ENCODE results near the gene SCG3.

The SCG3 gene

DNA sequence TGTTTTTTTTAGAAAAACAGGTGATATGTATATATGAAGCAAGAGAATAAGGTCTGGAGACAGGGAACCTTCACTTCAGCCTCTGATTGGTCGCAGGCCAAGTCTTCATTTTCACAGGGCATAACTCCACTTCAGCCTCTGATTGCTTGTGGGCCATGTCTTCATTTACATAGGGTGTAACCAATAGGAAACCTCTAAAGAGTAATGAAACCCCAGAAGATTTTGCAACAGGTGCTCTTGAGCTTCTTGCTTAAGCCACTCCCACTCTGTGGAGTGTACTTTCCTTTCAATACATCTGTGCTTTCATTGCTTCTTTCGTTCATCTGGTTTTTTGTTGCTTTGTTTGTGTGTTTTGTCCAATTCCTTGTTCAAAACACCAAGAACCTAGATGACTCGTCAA lies 22.6 kb upstream of the SCG3 start:
- Histone ChIP-seq H3K36me3 (ENCODE audit: control insufficient read depth, insufficient read depth, low read length) (no peaks in the 10 kb centered on the region), H3K9ac (ENCODE audit: low read length) (no peak overlapping the region), H3K27ac (ENCODE audit: low read depth, low read length) (no peak overlapping the region), H3K9me3 (ENCODE audit: control insufficient read depth, insufficient read depth, low read depth, low read length) (no peaks in the 10 kb centered on the region), H3K4me1 (ENCODE audit: control insufficient read depth, insufficient read depth, low read length) (no peaks in the 10 kb centered on the region; the same call in 1 of the 2 replicates), H3K27me3 (ENCODE audit: control insufficient read depth, insufficient read depth, low read length) (no peaks in the 10 kb centered on the region), H3K4me3 (ENCODE audit: low read depth, low read length) (no peak overlapping the region)

DNA sequence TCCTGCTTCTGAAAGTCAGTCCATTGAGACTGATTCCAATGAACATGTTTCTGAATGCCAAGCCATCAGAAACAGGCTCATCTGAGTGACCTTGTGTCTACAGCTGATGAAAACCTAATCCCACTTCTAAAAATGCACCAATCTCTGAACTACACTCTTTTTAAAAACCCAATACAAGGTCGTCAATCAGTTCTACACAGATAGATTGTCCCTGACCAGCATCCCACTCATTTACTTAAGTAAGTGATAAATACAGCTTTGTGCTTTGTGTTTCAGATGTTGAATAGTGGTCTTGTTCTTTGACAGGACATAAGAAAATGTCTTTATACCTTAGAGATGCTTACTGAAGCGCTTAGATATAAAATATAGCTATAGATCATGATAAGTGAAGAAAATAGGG lies 20.2 kb upstream of the SCG3 start:
- no peaks in the 10 kb centered on the region for H3K4me1 ChIP-seq (ENCODE audit: control insufficient read depth, insufficient read depth, low read length)
- H3K27ac ChIP-seq (ENCODE audit: low read depth, low read length) = no peak overlapping the region
- no peak overlapping the region for H3K9ac ChIP-seq (ENCODE audit: low read length)
- H3K9me3 ChIP-seq (ENCODE audit: control insufficient read depth, insufficient read depth, low read depth, low read length) = no peaks in the 10 kb centered on the region
- H3K36me3 ChIP-seq (ENCODE audit: control insufficient read depth, insufficient read depth, low read length) = no peaks in the 10 kb centered on the region
- H3K4me3 ChIP-seq (ENCODE audit: low read depth, low read length) = no peak overlapping the region
- no peaks in the 10 kb centered on the region for H3K27me3 ChIP-seq (ENCODE audit: control insufficient read depth, insufficient read depth, low read length)

- H3K4me1 ChIP-seq (ENCODE audit: control insufficient read depth, insufficient read depth, low read length) = peaks cover 6% of the 10 kb centered on the region; the same call in 1 of the 2 replicates
- no peak overlapping the region for H3K4me3 ChIP-seq (ENCODE audit: low read depth, low read length)
- H3K36me3 ChIP-seq (ENCODE audit: control insufficient read depth, insufficient read depth, low read length) = no peaks in the 10 kb centered on the region
- H3K27me3 ChIP-seq (ENCODE audit: control insufficient read depth, insufficient read depth, low read length) = no peaks in the 10 kb centered on the region
- no peaks in the 10 kb centered on the region for H3K9me3 ChIP-seq (ENCODE audit: control insufficient read depth, insufficient read depth, low read depth, low read length)
- H3K27ac ChIP-seq (ENCODE audit: low read depth, low read length) = no peak overlapping the region
- H3K9ac ChIP-seq (ENCODE audit: low read length) = no peak overlapping the region
Measured at GRCh38 chr15:51667478-51667877, 13.8 kb upstream of the SCG3 start.

DNA sequence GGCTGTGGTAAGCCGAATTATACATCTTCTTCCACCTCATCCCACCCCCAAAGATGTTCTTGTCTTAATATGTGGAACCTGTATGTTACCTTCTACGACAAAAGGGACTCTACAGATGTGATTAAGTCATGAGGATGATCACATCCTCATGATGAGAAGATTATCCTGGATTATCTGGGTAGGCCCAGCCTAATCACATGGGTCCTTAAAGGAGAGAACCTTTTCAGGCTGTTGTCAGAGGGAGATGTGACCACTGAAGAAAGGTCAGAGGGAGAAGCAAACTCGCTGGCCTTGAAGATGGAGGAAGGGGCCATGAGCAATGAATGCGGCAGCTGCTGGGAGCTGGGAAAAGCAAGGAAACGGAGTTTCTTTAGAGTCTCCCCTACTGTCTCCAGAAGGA lies 12.9 kb upstream of the SCG3 start:
- Histone ChIP-seq H3K9ac (ENCODE audit: low read length) (no peak overlapping the region), H3K9me3 (ENCODE audit: control insufficient read depth, insufficient read depth, low read depth, low read length) (no peaks in the 10 kb centered on the region), H3K27me3 (ENCODE audit: control insufficient read depth, insufficient read depth, low read length) (no peaks in the 10 kb centered on the region), H3K27ac (ENCODE audit: low read depth, low read length) (no peak overlapping the region), H3K4me3 (ENCODE audit: low read depth, low read length) (no peak overlapping the region), H3K36me3 (ENCODE audit: control insufficient read depth, insufficient read depth, low read length) (no peaks in the 10 kb centered on the region), H3K4me1 (ENCODE audit: control insufficient read depth, insufficient read depth, low read length) (peaks cover 8% of the 10 kb centered on the region; the same call in 1 of the 2 replicates)

DNA sequence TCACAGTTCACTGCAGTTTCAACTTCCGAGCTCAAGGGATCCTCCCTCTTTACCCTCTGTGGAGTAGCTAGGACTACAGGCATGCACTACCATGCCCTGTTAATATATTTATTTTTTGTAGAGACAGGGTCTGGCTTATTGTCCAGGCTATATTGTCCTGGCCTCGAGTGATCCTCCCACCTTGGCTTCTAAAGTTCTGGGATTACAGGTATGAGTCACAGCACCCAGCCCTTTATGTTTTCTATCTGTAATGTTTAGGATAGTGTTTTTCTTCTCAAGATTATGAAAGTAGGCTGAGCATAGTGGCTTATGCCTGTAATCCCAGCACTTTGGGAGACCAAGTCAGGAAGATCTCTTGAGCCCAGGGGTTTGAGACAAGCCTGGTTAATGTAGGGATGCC lies 11.9 kb upstream of the SCG3 start:
- no peak overlapping the region for H3K4me3 ChIP-seq (ENCODE audit: low read depth, low read length)
- no peak overlapping the region for H3K9ac ChIP-seq (ENCODE audit: low read length)
- peaks cover 8% of the 10 kb centered on the region; the same call in 1 of the 2 replicates for H3K4me1 ChIP-seq (ENCODE audit: control insufficient read depth, insufficient read depth, low read length)
- H3K27ac ChIP-seq (ENCODE audit: low read depth, low read length) = no peak overlapping the region
- H3K9me3 ChIP-seq (ENCODE audit: control insufficient read depth, insufficient read depth, low read depth, low read length) = no peaks in the 10 kb centered on the region
- no peaks in the 10 kb centered on the region for H3K27me3 ChIP-seq (ENCODE audit: control insufficient read depth, insufficient read depth, low read length)
- no peaks in the 10 kb centered on the region for H3K36me3 ChIP-seq (ENCODE audit: control insufficient read depth, insufficient read depth, low read length)

- no peaks in the 10 kb centered on the region for H3K36me3 ChIP-seq (ENCODE audit: control insufficient read depth, insufficient read depth, low read length)
- H3K27me3 ChIP-seq (ENCODE audit: control insufficient read depth, insufficient read depth, low read length) = no peaks in the 10 kb centered on the region
- H3K27ac ChIP-seq (ENCODE audit: low read depth, low read length) = no peak overlapping the region
- H3K4me1 ChIP-seq (ENCODE audit: control insufficient read depth, insufficient read depth, low read length) = peaks cover 8% of the 10 kb centered on the region; the same call in 1 of the 2 replicates
- H3K4me3 ChIP-seq (ENCODE audit: low read depth, low read length) = no peak overlapping the region
- H3K9ac ChIP-seq (ENCODE audit: low read length) = no peak overlapping the region
- H3K9me3 ChIP-seq (ENCODE audit: control insufficient read depth, insufficient read depth, low read depth, low read length) = no peaks in the 10 kb centered on the region
Measured at GRCh38 chr15:51672155-51672687, 9.1 kb upstream of the SCG3 start.

DNA sequence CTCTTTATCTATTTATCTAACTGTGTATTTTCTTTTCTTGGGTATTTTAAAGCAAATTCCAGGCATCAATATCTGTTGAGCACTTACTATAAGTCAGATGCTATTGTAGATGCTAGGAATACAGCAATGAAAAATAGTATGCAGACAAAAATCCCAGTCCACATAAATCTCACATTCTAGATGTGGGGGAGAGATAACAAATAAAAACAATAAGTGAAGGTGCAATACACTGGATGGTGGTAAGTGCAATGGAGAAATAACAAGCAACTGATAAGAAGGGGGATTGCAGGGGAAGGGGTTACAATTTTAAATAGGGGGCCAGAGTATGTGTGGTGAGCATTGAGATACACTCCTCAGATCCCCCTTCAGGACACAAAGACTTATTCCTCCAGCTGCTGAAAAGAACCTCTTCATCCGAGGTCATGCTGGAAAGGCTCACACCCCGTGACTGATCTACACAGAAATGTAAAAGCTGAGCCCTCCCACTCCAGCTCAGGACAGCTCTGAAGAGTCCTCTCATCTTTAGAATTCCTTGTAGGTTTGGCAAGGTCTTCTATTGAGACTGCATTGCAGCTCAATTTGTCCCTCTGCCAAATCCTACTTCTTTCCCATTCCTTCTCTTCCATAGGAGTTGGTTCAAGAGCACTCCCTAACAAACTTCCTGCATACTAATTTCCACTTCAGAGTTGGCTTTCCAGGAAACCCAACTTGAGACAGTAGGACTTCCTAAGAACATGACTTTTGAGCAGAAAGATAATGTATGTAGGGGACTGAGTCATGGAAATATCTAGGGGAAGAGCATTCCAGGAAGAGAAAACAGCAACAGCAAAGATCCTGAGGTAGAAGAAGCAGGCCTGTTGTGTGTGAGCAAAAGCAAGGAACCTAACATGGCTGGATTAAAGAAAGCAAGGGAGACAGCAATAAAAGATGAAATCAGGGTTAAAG lies 8.1 kb upstream of the SCG3 start:
- peaks cover 8% of the 10 kb centered on the region; the same call in 1 of the 2 replicates for H3K4me1 ChIP-seq (ENCODE audit: control insufficient read depth, insufficient read depth, low read length)
- H3K9me3 ChIP-seq (ENCODE audit: control insufficient read depth, insufficient read depth, low read depth, low read length) = no peaks in the 10 kb centered on the region
- no peak overlapping the region for H3K9ac ChIP-seq (ENCODE audit: low read length)
- H3K4me3 ChIP-seq (ENCODE audit: low read depth, low read length) = no peak overlapping the region
- no peaks in the 10 kb centered on the region for H3K27me3 ChIP-seq (ENCODE audit: control insufficient read depth, insufficient read depth, low read length)
- no peaks in the 10 kb centered on the region for H3K36me3 ChIP-seq (ENCODE audit: control insufficient read depth, insufficient read depth, low read length)
- no peak overlapping the region for H3K27ac ChIP-seq (ENCODE audit: low read depth, low read length)

GRCh38 chr15:51675234-51675633 lies 6.1 kb upstream of the SCG3 start:
- H3K36me3 ChIP-seq (ENCODE audit: control insufficient read depth, insufficient read depth, low read length) = no peaks in the 10 kb centered on the region
- no peak overlapping the region for H3K9ac ChIP-seq (ENCODE audit: low read length)
- no peak overlapping the region for H3K27ac ChIP-seq (ENCODE audit: low read depth, low read length)
- peaks cover 8% of the 10 kb centered on the region; the same call in 1 of the 2 replicates for H3K4me1 ChIP-seq (ENCODE audit: control insufficient read depth, insufficient read depth, low read length)
- no peaks in the 10 kb centered on the region for H3K9me3 ChIP-seq (ENCODE audit: control insufficient read depth, insufficient read depth, low read depth, low read length)
- no peak overlapping the region for H3K4me3 ChIP-seq (ENCODE audit: low read depth, low read length)
- no peaks in the 10 kb centered on the region for H3K27me3 ChIP-seq (ENCODE audit: control insufficient read depth, insufficient read depth, low read length)

DNA sequence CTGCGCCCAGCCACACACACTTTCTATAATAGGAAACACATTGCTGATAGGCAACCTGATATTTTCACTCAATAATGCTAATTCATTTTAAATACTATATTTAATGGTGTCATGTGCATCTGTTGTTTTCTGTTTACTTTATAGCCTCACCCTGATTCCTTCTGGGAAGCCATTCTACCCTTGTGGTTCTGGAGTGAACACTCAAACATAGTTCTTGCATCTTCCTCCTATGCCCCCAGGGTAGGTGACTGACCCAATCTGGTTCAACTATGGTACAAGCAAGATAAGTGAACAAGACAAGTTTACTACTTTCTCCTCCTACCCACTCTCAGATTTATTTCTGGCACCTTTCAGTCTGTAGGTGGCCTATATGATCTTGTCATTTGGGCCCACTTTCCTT lies 4.3 kb upstream of the SCG3 start:
- H3K27me3 ChIP-seq (ENCODE audit: control insufficient read depth, insufficient read depth, low read length) = no peaks in the 10 kb centered on the region
- H3K4me1 ChIP-seq (ENCODE audit: control insufficient read depth, insufficient read depth, low read length) = peaks cover 6% of the 10 kb centered on the region; the same call in 1 of the 2 replicates
- H3K4me3 ChIP-seq (ENCODE audit: low read depth, low read length) = no peak overlapping the region
- no peak overlapping the region for H3K9ac ChIP-seq (ENCODE audit: low read length)
- no peaks in the 10 kb centered on the region for H3K9me3 ChIP-seq (ENCODE audit: control insufficient read depth, insufficient read depth, low read depth, low read length)
- no peak overlapping the region for H3K27ac ChIP-seq (ENCODE audit: low read depth, low read length)
- H3K36me3 ChIP-seq (ENCODE audit: control insufficient read depth, insufficient read depth, low read length) = no peaks in the 10 kb centered on the region

- Histone ChIP-seq H3K36me3 (ENCODE audit: control insufficient read depth, insufficient read depth, low read length) (no peaks in the 10 kb centered on the region), H3K9ac (ENCODE audit: low read length) (no peak overlapping the region), H3K4me1 (ENCODE audit: control insufficient read depth, insufficient read depth, low read length) (peaks cover 2% of the 10 kb centered on the region; the same call in 1 of the 2 replicates), H3K4me3 (ENCODE audit: low read depth, low read length) (no peak overlapping the region), H3K27ac (ENCODE audit: low read depth, low read length) (no peak overlapping the region), H3K9me3 (ENCODE audit: control insufficient read depth, insufficient read depth, low read depth, low read length) (no peaks in the 10 kb centered on the region), H3K27me3 (ENCODE audit: control insufficient read depth, insufficient read depth, low read length) (no peaks in the 10 kb centered on the region)
Measured at GRCh38 chr15:51677452-51677851, 3.9 kb upstream of the SCG3 start.

DNA sequence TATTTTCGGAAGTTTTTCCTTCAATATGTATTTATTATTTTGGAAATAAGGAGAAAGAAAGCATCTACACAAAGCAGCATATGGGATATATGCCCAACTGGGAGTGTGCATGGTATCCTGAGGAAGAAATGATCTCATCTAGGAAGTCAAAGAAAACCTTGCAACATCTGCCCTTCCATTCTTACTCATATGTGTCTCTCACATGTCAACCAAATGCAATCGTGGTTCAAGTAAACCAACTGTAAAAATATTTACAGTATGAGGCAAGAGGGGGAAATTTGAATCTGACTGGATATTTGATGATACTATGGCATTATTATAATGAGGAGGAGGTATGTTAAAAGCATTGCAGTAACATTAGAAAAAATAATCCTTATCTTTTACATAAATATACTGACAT lies 3.2 kb upstream of the SCG3 start:
- Histone ChIP-seq H3K9me3 (ENCODE audit: control insufficient read depth, insufficient read depth, low read depth, low read length) (no peaks in the 10 kb centered on the region), H3K36me3 (ENCODE audit: control insufficient read depth, insufficient read depth, low read length) (no peaks in the 10 kb centered on the region), H3K27ac (ENCODE audit: low read depth, low read length) (no peak overlapping the region), H3K27me3 (ENCODE audit: control insufficient read depth, insufficient read depth, low read length) (no peaks in the 10 kb centered on the region), H3K9ac (ENCODE audit: low read length) (no peak overlapping the region), H3K4me1 (ENCODE audit: control insufficient read depth, insufficient read depth, low read length) (no peaks in the 10 kb centered on the region; the same call in 1 of the 2 replicates), H3K4me3 (ENCODE audit: low read depth, low read length) (no peak overlapping the region)
